Medulla oblongata (tissue), 1 donor: Measurements from ENCODE around the gene DESI1.
"Not testable (repeated sequence)": the region's sequence is repeated elsewhere in the genome, so short reads cannot be mapped to it uniquely, and the experiment has no call there.

Experiments used
- DNase-seq: peaks from one replicate; pipeline ENCODE4 v3.0.0-alpha.2; 2015; ENCODE audit errors: extremely low spot score

DESI1 gene

GRCh38 chr22:41620589-41621098, at the start of gene DESI1:
Gene DESI1 (minus strand): TSS chr22:41621043. CDS start chr22:41620839, 204 bp downstream.
- peak; percentile 27 for DNase-seq

- DNase-seq: no peak
Observed at GRCh38 chr22:41668971-41669911, 48.4 kb upstream of the DESI1 start.

GRCh38 chr22:41664951-41665350, 44.1 kb upstream of the DESI1 start:
- no peak for DNase-seq

- no peak for DNase-seq
Observed at GRCh38 chr22:41664490-41664889, 43.6 kb upstream of the DESI1 start.

GRCh38 chr22:41663594-41663993, 42.8 kb upstream of the DESI1 start:
- not testable (repeated sequence) for DNase-seq

GRCh38 chr22:41661713-41662112, 40.9 kb upstream of the DESI1 start:
- DNase-seq: no peak

GRCh38 chr22:41661088-41661487, 40.2 kb upstream of the DESI1 start:
- DNase-seq: no peak

GRCh38 chr22:41660416-41660815, 39.6 kb upstream of the DESI1 start:
- DNase-seq: no peak

GRCh38 chr22:41659941-41660340, 39.1 kb upstream of the DESI1 start:
- DNase-seq: no peak

GRCh38 chr22:41658869-41659268, 38.0 kb upstream of the DESI1 start:
- no peak for DNase-seq

- no peak for DNase-seq
Observed at GRCh38 chr22:41657709-41658108, 36.9 kb upstream of the DESI1 start.

GRCh38 chr22:41656556-41656955, 35.7 kb upstream of the DESI1 start:
- no peak for DNase-seq

GRCh38 chr22:41654322-41654721, 33.5 kb upstream of the DESI1 start:
- no peak for DNase-seq

GRCh38 chr22:41650821-41651220, 30.0 kb upstream of the DESI1 start:
- DNase-seq: no peak

- no peak for DNase-seq
Observed at GRCh38 chr22:41650229-41650628, 29.4 kb upstream of the DESI1 start.

- DNase-seq: no peak
Observed at GRCh38 chr22:41648432-41648831, 27.6 kb upstream of the DESI1 start.

GRCh38 chr22:41647771-41648170, 26.9 kb upstream of the DESI1 start:
- no peak for DNase-seq

- no peak for DNase-seq
Observed at GRCh38 chr22:41642331-41643110, 21.7 kb upstream of the DESI1 start.

GRCh38 chr22:41641854-41642253, 21.0 kb upstream of the DESI1 start:
- DNase-seq: no peak

GRCh38 chr22:41638748-41639147, 17.9 kb upstream of the DESI1 start:
- no peak for DNase-seq

- no peak for DNase-seq
Observed at GRCh38 chr22:41638124-41638523, 17.3 kb upstream of the DESI1 start.

- not testable (repeated sequence) for DNase-seq
Observed at GRCh38 chr22:41637623-41638022, 16.8 kb upstream of the DESI1 start.
